ENCODE measurements around the gene FHOD3. TPM values are rescaled to one million over a fixed set of nuclear protein-coding genes. Genes with fewer than 3 reads are reported as not detected.

The FHOD3 gene
- total and polyA plus RNA-seq, 2 of the 8 experiments (the other 6 are each of a cell fraction or from before 2014, with no cell fraction given): 9.7 to 10.5 TPM

DNA sequence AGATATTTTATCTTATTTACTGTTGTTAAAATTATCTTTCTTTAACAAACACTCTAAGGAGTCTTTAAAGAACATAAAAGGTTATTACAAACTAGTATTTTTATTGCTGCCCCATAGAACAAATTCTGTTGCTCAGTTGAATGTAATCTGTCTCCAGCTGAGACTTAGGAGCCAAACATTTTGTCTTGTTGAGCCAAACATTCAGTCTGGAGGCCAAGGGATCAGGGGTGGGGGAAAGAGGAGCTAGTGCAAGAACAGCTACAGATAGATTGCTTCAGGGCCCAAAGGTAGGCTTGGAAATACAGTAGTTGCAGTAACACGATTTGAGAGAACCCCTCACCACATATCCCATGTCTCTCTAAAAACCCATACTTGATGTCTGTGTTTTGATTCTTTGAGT, 480.1 kb downstream of the FHOD3 start (continued):
- TF ChIP-seq, protein P1, sequence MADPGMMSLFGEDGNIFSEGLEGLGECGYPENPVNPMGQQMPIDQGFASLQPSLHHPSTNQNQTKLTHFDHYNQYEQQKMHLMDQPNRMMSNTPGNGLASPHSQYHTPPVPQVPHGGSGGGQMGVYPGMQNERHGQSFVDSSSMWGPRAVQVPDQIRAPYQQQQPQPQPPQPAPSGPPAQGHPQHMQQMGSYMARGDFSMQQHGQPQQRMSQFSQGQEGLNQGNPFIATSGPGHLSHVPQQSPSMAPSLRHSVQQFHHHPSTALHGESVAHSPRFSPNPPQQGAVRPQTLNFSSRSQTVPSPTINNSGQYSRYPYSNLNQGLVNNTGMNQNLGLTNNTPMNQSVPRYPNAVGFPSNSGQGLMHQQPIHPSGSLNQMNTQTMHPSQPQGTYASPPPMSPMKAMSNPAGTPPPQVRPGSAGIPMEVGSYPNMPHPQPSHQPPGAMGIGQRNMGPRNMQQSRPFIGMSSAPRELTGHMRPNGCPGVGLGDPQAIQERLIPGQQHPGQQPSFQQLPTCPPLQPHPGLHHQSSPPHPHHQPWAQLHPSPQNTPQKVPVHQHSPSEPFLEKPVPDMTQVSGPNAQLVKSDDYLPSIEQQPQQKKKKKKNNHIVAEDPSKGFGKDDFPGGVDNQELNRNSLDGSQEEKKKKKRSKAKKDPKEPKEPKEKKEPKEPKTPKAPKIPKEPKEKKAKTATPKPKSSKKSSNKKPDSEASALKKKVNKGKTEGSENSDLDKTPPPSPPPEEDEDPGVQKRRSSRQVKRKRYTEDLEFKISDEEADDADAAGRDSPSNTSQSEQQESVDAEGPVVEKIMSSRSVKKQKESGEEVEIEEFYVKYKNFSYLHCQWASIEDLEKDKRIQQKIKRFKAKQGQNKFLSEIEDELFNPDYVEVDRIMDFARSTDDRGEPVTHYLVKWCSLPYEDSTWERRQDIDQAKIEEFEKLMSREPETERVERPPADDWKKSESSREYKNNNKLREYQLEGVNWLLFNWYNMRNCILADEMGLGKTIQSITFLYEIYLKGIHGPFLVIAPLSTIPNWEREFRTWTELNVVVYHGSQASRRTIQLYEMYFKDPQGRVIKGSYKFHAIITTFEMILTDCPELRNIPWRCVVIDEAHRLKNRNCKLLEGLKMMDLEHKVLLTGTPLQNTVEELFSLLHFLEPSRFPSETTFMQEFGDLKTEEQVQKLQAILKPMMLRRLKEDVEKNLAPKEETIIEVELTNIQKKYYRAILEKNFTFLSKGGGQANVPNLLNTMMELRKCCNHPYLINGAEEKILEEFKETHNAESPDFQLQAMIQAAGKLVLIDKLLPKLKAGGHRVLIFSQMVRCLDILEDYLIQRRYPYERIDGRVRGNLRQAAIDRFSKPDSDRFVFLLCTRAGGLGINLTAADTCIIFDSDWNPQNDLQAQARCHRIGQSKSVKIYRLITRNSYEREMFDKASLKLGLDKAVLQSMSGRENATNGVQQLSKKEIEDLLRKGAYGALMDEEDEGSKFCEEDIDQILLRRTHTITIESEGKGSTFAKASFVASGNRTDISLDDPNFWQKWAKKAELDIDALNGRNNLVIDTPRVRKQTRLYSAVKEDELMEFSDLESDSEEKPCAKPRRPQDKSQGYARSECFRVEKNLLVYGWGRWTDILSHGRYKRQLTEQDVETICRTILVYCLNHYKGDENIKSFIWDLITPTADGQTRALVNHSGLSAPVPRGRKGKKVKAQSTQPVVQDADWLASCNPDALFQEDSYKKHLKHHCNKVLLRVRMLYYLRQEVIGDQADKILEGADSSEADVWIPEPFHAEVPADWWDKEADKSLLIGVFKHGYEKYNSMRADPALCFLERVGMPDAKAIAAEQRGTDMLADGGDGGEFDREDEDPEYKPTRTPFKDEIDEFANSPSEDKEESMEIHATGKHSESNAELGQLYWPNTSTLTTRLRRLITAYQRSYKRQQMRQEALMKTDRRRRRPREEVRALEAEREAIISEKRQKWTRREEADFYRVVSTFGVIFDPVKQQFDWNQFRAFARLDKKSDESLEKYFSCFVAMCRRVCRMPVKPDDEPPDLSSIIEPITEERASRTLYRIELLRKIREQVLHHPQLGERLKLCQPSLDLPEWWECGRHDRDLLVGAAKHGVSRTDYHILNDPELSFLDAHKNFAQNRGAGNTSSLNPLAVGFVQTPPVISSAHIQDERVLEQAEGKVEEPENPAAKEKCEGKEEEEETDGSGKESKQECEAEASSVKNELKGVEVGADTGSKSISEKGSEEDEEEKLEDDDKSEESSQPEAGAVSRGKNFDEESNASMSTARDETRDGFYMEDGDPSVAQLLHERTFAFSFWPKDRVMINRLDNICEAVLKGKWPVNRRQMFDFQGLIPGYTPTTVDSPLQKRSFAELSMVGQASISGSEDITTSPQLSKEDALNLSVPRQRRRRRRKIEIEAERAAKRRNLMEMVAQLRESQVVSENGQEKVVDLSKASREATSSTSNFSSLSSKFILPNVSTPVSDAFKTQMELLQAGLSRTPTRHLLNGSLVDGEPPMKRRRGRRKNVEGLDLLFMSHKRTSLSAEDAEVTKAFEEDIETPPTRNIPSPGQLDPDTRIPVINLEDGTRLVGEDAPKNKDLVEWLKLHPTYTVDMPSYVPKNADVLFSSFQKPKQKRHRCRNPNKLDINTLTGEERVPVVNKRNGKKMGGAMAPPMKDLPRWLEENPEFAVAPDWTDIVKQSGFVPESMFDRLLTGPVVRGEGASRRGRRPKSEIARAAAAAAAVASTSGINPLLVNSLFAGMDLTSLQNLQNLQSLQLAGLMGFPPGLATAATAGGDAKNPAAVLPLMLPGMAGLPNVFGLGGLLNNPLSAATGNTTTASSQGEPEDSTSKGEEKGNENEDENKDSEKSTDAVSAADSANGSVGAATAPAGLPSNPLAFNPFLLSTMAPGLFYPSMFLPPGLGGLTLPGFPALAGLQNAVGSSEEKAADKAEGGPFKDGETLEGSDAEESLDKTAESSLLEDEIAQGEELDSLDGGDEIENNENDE (IDR thresholded peaks at IDR 0.05; ENCODE audit: insufficient replicate concordance, low read length): no peak
